ENCODE measurements around the gene PLEKHA8.
A peak's percentile ranks its signal among the peaks of the same experiment; 100 is the strongest.

PLEKHA8 gene

GRCh38 chr7:30134611-30135300 is 106.5 kb downstream of the PLEKHA8 start, which contains the start of gene MTURN:
Gene MTURN (plus strand): TSS chr7:30134986. CDS start chr7:30135137, 151 bp downstream.
- Histone ChIP-seq H3K36me3 (ENCODE audit: control insufficient read depth, insufficient read depth, low read length) (peaks cover 3% of the 10 kb centered on the region), H3K27ac (ENCODE audit: low read depth, low read length, severe bottlenecking) (peak within 1 kb of the TSS; percentile 3), H3K9me3 (ENCODE audit: control insufficient read depth, low read length) (no peaks in the 10 kb centered on the region), H3K4me1 (ENCODE audit: control insufficient read depth, insufficient read depth, low read length, poor library complexity, severe bottlenecking) (no peaks in the 10 kb centered on the region), H3K4me3 (ENCODE audit: extremely low read depth, insufficient read depth, low read length, poor library complexity, severe bottlenecking) (peak within 1 kb of the TSS; percentile 73)
- WGBS, 2 experiments (ENCODE audit: insufficient coverage in 2 of 2) = 0 to 1% methylated on average over 51 to 63 of the region's 99 CpGs

GRCh38 chr7:30135301-30136116 is 107.3 kb downstream of the PLEKHA8 start:
- Histone ChIP-seq H3K4me3 (ENCODE audit: extremely low read depth, insufficient read depth, low read length, poor library complexity, severe bottlenecking) (peak overlapping the region; percentile 73), H3K27ac (ENCODE audit: low read depth, low read length, severe bottlenecking) (no peak overlapping the region), H3K36me3 (ENCODE audit: control insufficient read depth, insufficient read depth, low read length) (peaks cover 3% of the 10 kb centered on the region), H3K4me1 (ENCODE audit: control insufficient read depth, insufficient read depth, low read length, poor library complexity, severe bottlenecking) (no peaks in the 10 kb centered on the region), H3K9me3 (ENCODE audit: control insufficient read depth, low read length) (no peaks in the 10 kb centered on the region)
- 0 to 1% methylated on average over 64 to 72 of the region's 93 CpGs for WGBS, 2 experiments (ENCODE audit: insufficient coverage in 2 of 2)

- H3K27ac ChIP-seq (ENCODE audit: low read depth, low read length, severe bottlenecking) = no peak overlapping the region
These were observed 108.0 kb downstream of the PLEKHA8 start for GRCh38 chr7:30136117-30136731.

GRCh38 chr7:30136743-30137485 is 108.7 kb downstream of the PLEKHA8 start:
- Histone ChIP-seq H3K4me1 (ENCODE audit: control insufficient read depth, insufficient read depth, low read length, poor library complexity, severe bottlenecking) (no peaks in the 10 kb centered on the region), H3K36me3 (ENCODE audit: control insufficient read depth, insufficient read depth, low read length) (peaks cover 3% of the 10 kb centered on the region), H3K27ac (ENCODE audit: low read depth, low read length, severe bottlenecking) (no peak overlapping the region), H3K9me3 (ENCODE audit: control insufficient read depth, low read length) (no peaks in the 10 kb centered on the region), H3K4me3 (ENCODE audit: extremely low read depth, insufficient read depth, low read length, poor library complexity, severe bottlenecking) (peak overlapping the region; percentile 73)
- 89 to 94% methylated on average over 4 to 6 of the region's 7 CpGs for WGBS, 2 experiments (ENCODE audit: insufficient coverage in 2 of 2)

More at GRCh38 chr7:30136117-30136731, 108.0 kb downstream of the PLEKHA8 start:
- no peaks in the 10 kb centered on the region for H3K4me1 ChIP-seq (ENCODE audit: control insufficient read depth, insufficient read depth, low read length, poor library complexity, severe bottlenecking)
- peaks cover 3% of the 10 kb centered on the region for H3K36me3 ChIP-seq (ENCODE audit: control insufficient read depth, insufficient read depth, low read length)
- H3K9me3 ChIP-seq (ENCODE audit: control insufficient read depth, low read length) = no peaks in the 10 kb centered on the region
- 7 to 9% methylated on average over 13 to 26 of the region's 36 CpGs for WGBS, 2 experiments (ENCODE audit: insufficient coverage in 2 of 2)
- H3K4me3 ChIP-seq (ENCODE audit: extremely low read depth, insufficient read depth, low read length, poor library complexity, severe bottlenecking) = peak overlapping the region; percentile 73

- Histone ChIP-seq H3K4me1 (ENCODE audit: control insufficient read depth, insufficient read depth, low read length, poor library complexity, severe bottlenecking) (peaks cover 15% of the 10 kb centered on the region), H3K9me3 (ENCODE audit: control insufficient read depth, low read length) (no peaks in the 10 kb centered on the region), H3K36me3 (ENCODE audit: control insufficient read depth, insufficient read depth, low read length) (peaks cover 3% of the 10 kb centered on the region), H3K27ac (ENCODE audit: low read depth, low read length, severe bottlenecking) (no peak overlapping the region), H3K4me3 (ENCODE audit: extremely low read depth, insufficient read depth, low read length, poor library complexity, severe bottlenecking) (no peak overlapping the region)
- 93 to 100% methylated on average over 1 to 3 of the region's 4 CpGs for WGBS, 2 experiments (ENCODE audit: insufficient coverage in 2 of 2)
These were observed 111.7 kb downstream of the PLEKHA8 start for GRCh38 chr7:30139836-30140384.

- Histone ChIP-seq H3K9me3 (ENCODE audit: control insufficient read depth, low read length) (no peaks in the 10 kb centered on the region), H3K36me3 (ENCODE audit: control insufficient read depth, insufficient read depth, low read length) (peaks cover 3% of the 10 kb centered on the region), H3K4me1 (ENCODE audit: control insufficient read depth, insufficient read depth, low read length, poor library complexity, severe bottlenecking) (peaks cover 15% of the 10 kb centered on the region), H3K27ac (ENCODE audit: low read depth, low read length, severe bottlenecking) (no peak overlapping the region), H3K4me3 (ENCODE audit: extremely low read depth, insufficient read depth, low read length, poor library complexity, severe bottlenecking) (no peak overlapping the region)
- WGBS, 2 experiments (ENCODE audit: insufficient coverage in 2 of 2) = 100% methylated on average over 1 to 2 of the region's 3 CpGs
These were observed 112.2 kb downstream of the PLEKHA8 start for GRCh38 chr7:30140456-30140855.

- H3K36me3 ChIP-seq (ENCODE audit: control insufficient read depth, insufficient read depth, low read length) = peaks cover 3% of the 10 kb centered on the region
These were observed 114.5 kb downstream of the PLEKHA8 start for GRCh38 chr7:30142710-30143109.

GRCh38 chr7:30143748-30144251 is 115.6 kb downstream of the PLEKHA8 start:
- Histone ChIP-seq H3K4me1 (ENCODE audit: control insufficient read depth, insufficient read depth, low read length, poor library complexity, severe bottlenecking) (peaks cover 27% of the 10 kb centered on the region), H3K27ac (ENCODE audit: low read depth, low read length, severe bottlenecking) (no peak overlapping the region)
- 100% methylated on average over 1 of the region's 1 CpG; no CpG with 5 or more reads in 1 of the 2 experiments for WGBS, 2 experiments (ENCODE audit: insufficient coverage in 2 of 2)

More at GRCh38 chr7:30142710-30143109, 114.5 kb downstream of the PLEKHA8 start:
- H3K4me3 ChIP-seq (ENCODE audit: extremely low read depth, insufficient read depth, low read length, poor library complexity, severe bottlenecking) = no peak overlapping the region
- H3K9me3 ChIP-seq (ENCODE audit: control insufficient read depth, low read length) = no peaks in the 10 kb centered on the region
- no peak overlapping the region for H3K27ac ChIP-seq (ENCODE audit: low read depth, low read length, severe bottlenecking)
- peaks cover 27% of the 10 kb centered on the region for H3K4me1 ChIP-seq (ENCODE audit: control insufficient read depth, insufficient read depth, low read length, poor library complexity, severe bottlenecking)
- WGBS, 2 experiments (ENCODE audit: insufficient coverage in 2 of 2) = 91 to 94% methylated on average over 9 of the region's 9 CpGs

GRCh38 chr7:30144657-30145306 is 116.6 kb downstream of the PLEKHA8 start:
- H3K4me1 ChIP-seq (ENCODE audit: control insufficient read depth, insufficient read depth, low read length, poor library complexity, severe bottlenecking) = peaks cover 27% of the 10 kb centered on the region

More at GRCh38 chr7:30143748-30144251, 115.6 kb downstream of the PLEKHA8 start:
- Histone ChIP-seq H3K36me3 (ENCODE audit: control insufficient read depth, insufficient read depth, low read length) (peaks cover 3% of the 10 kb centered on the region), H3K9me3 (ENCODE audit: control insufficient read depth, low read length) (no peaks in the 10 kb centered on the region), H3K4me3 (ENCODE audit: extremely low read depth, insufficient read depth, low read length, poor library complexity, severe bottlenecking) (no peak overlapping the region)

More at GRCh38 chr7:30144657-30145306, 116.6 kb downstream of the PLEKHA8 start:
- 89% methylated on average over 4 of the region's 5 CpGs; no CpG with 5 or more reads in 1 of the 2 experiments for WGBS, 2 experiments (ENCODE audit: insufficient coverage in 2 of 2)
- no peak overlapping the region for H3K27ac ChIP-seq (ENCODE audit: low read depth, low read length, severe bottlenecking)
- H3K9me3 ChIP-seq (ENCODE audit: control insufficient read depth, low read length) = no peaks in the 10 kb centered on the region
- no peaks in the 10 kb centered on the region for H3K36me3 ChIP-seq (ENCODE audit: control insufficient read depth, insufficient read depth, low read length)
- no peak overlapping the region for H3K4me3 ChIP-seq (ENCODE audit: extremely low read depth, insufficient read depth, low read length, poor library complexity, severe bottlenecking)
